ENCODE results near the gene MAS1. TPM values are rescaled to one million over a fixed set of nuclear protein-coding genes. Genes with fewer than 3 reads are reported as not detected.

MAS1 gene
- total RNA-seq, 2 donors from 2014 or later = 0.17 TPM; not detected in 1

GRCh38 chr6:159904497-159904911 is 13.7 kb downstream of the MAS1 start:
- intact Hi-C loops (cut with DNase I) = no loop called here
- H3K4me1 ChIP-seq (replicated peaks) = no peaks in the 10 kb centered on the region
- TF ChIP-seq CTCF (IDR thresholded peaks at IDR 0.05) (no peak), POLR2AphosphoS5 (IDR thresholded peaks at IDR 0.05) (no peak), POLR2A (IDR thresholded peaks at IDR 0.05) (no peak)
- no peaks in the 10 kb centered on the region for H3K36me3 ChIP-seq
- 87% methylated on average over 9 of the region's 9 CpGs for WGBS
- H3K27ac ChIP-seq = no peak overlapping the region
- H3K4me3 ChIP-seq = no peak overlapping the region
- H3K27me3 ChIP-seq (replicated peaks; ENCODE audit: insufficient read depth) = no peaks in the 10 kb centered on the region
- no peaks in the 10 kb centered on the region for H3K9me3 ChIP-seq
- DNase-seq (ENCODE audit: low spot score) = no peak

- TF ChIP-seq POLR2AphosphoS5 (IDR thresholded peaks at IDR 0.05) = no peak
- no peak for TF ChIP-seq CTCF (IDR thresholded peaks at IDR 0.05)
- TF ChIP-seq POLR2A (IDR thresholded peaks at IDR 0.05) = no peak
- H3K4me3 ChIP-seq = no peak overlapping the region
- 91% methylated on average over 3 of the region's 3 CpGs for WGBS
- H3K27me3 ChIP-seq (replicated peaks; ENCODE audit: insufficient read depth) = no peaks in the 10 kb centered on the region
- H3K4me1 ChIP-seq (replicated peaks) = no peaks in the 10 kb centered on the region
- no peak for DNase-seq (ENCODE audit: low spot score)
- H3K36me3 ChIP-seq = no peaks in the 10 kb centered on the region
- no peak overlapping the region for H3K27ac ChIP-seq
- intact Hi-C loops (cut with DNase I) = no loop called here
- no peaks in the 10 kb centered on the region for H3K9me3 ChIP-seq
Measured at GRCh38 chr6:159906400-159906799, 15.6 kb downstream of the MAS1 start.

GRCh38 chr6:159908535-159908934 is 17.7 kb downstream of the MAS1 start:
- Histone ChIP-seq H3K4me1 (replicated peaks) (no peaks in the 10 kb centered on the region), H3K36me3 (no peaks in the 10 kb centered on the region), H3K4me3 (no peak overlapping the region), H3K27ac (no peak overlapping the region), H3K9me3 (no peaks in the 10 kb centered on the region), H3K27me3 (replicated peaks; ENCODE audit: insufficient read depth) (no peaks in the 10 kb centered on the region)
- WGBS = 72% methylated on average over 4 of the region's 4 CpGs
- TF ChIP-seq POLR2A (IDR thresholded peaks at IDR 0.05) = no peak
- TF ChIP-seq CTCF (IDR thresholded peaks at IDR 0.05) = no peak
- TF ChIP-seq POLR2AphosphoS5 (IDR thresholded peaks at IDR 0.05) = no peak
- DNase-seq (ENCODE audit: low spot score) = no peak
- intact Hi-C loops (cut with DNase I) = no loop called here

- intact Hi-C loops (cut with DNase I) = no loop called here
- no peaks in the 10 kb centered on the region for H3K9me3 ChIP-seq
- no peak for DNase-seq (ENCODE audit: low spot score)
- TF ChIP-seq POLR2AphosphoS5 (IDR thresholded peaks at IDR 0.05) = no peak
- TF ChIP-seq CTCF (IDR thresholded peaks at IDR 0.05) = no peak
- no peak for TF ChIP-seq POLR2A (IDR thresholded peaks at IDR 0.05)
- H3K4me1 ChIP-seq (replicated peaks) = no peaks in the 10 kb centered on the region
- 32% methylated on average over 4 of the region's 4 CpGs for WGBS
- no peaks in the 10 kb centered on the region for H3K36me3 ChIP-seq
- H3K27ac ChIP-seq = no peak overlapping the region
- no peak overlapping the region for H3K4me3 ChIP-seq
- no peaks in the 10 kb centered on the region for H3K27me3 ChIP-seq (replicated peaks; ENCODE audit: insufficient read depth)
Measured at GRCh38 chr6:159908979-159909378, 18.2 kb downstream of the MAS1 start.

GRCh38 chr6:159910342-159910741 is 19.6 kb downstream of the MAS1 start:
- Histone ChIP-seq H3K4me3 (no peak overlapping the region), H3K4me1 (replicated peaks) (no peaks in the 10 kb centered on the region), H3K27ac (no peak overlapping the region), H3K9me3 (no peaks in the 10 kb centered on the region), H3K27me3 (replicated peaks; ENCODE audit: insufficient read depth) (no peaks in the 10 kb centered on the region), H3K36me3 (no peaks in the 10 kb centered on the region)
- TF ChIP-seq POLR2A (IDR thresholded peaks at IDR 0.05) (no peak), POLR2AphosphoS5 (IDR thresholded peaks at IDR 0.05) (no peak), CTCF (IDR thresholded peaks at IDR 0.05) (no peak)
- WGBS = 91% methylated on average over 5 of the region's 5 CpGs
- intact Hi-C loops (cut with DNase I) = no loop called here
- no peak for DNase-seq (ENCODE audit: low spot score)

Measured in prostate gland (tissue), 2 donors.